HG03439 (cell line): Measurements from ENCODE around the gene TMEM63A.

Experiments used
- ATAC-seq: cut with Tn5 transposase; IDR thresholded peaks from one replicate; pipeline ENCODE4 v1.9.1; 2021; ENCODE audit warnings: mild to moderate bottlenecking, moderate library complexity; ENCODE audit not compliant: unreplicated experiment

Gene TMEM63A

DNA sequence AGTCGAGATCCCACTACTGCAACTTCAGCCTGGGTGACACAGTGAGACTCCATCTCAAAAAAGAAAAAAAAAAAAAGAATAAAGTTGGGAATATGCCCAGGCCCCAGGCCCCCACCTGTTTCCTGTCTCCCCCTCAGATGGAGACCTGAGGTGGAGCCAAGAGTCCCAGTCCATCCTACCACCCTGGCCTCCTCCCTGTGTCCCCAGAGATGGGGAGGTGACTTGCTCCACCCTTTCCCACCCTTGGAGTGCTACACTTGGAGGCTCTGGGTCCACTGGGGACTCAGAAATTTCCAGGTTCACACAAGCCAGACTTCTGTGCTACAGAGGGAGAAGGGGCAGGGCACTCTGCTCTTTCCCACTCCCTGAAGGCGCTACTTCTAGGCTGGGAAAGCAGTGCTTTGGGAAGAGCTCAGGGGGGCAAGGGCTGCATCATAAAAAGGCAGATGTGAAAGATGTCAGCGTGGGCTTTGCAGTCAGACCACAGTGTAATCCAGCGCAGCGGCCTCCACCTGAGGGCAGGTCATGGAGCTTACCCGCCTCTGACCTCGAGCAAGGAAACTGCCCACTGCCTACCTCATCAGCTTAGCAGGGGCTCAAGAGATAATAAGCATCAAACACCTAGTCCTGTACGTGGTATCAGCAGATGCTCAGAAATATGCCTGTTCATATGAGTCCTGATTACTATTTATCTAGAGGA lies 13.4 kb downstream of the TMEM63A start:
- no peak for ATAC-seq

GRCh38 chr1:225866981-225867380 lies 15.2 kb downstream of the TMEM63A start:
- ATAC-seq, result no peak

DNA sequence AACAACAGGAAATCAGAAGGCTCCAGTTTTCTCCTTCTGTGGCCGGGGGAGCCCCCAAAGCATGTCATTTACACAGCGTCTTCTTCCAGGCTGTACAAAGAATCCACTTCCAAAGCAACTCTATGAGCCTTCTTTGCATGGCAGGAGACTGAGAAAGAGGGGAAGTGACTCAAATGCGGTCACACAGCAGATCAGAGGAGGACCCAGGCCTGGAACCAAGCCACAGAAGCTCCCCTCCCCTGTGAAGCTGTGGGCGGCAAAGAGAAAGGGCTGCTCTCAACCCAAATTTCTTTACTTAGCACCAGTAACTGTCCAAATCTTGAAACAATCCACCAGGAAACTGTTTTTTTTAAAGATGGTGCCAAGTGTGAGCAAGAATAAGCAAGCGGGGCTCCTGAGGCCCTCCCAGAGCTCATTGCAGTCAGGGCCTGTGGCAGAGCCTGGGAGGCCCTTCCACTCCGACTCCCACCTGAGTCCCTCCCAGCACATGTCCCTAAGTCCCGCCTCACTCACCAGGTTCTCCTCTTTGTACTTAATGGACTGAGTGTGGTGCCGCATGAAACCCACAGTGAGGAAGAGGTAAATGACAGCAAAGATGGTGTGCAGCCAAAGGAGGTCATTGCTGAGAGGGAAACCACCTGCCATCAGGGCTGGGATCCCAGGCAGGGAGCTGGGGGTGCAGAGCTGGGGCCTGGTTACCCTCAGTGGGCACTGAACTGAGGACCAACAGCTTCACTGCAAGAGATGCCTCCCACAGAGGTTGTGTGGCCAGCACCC lies 15.9 kb downstream of the TMEM63A start:
- no peak for ATAC-seq

DNA sequence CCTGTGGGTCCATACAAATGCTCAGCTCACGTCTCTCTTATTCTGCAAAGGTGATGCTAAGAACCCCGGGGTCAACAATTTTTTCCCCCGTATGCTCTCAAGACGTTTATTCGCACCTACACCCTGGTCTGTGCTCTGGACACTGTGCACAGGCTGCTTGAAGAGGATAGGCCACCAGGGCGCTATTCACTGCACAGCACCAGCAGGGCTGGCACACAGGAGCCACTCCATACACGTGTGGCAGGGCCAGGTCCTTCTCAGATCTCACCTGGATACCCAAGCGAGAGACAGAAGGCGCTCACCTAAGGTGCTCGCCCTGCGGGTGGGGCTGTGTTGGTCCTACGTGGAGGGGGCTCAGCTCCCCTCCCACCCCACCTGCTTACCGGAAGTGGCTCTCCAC lies 16.7 kb downstream of the TMEM63A start:
- no peak for ATAC-seq

DNA sequence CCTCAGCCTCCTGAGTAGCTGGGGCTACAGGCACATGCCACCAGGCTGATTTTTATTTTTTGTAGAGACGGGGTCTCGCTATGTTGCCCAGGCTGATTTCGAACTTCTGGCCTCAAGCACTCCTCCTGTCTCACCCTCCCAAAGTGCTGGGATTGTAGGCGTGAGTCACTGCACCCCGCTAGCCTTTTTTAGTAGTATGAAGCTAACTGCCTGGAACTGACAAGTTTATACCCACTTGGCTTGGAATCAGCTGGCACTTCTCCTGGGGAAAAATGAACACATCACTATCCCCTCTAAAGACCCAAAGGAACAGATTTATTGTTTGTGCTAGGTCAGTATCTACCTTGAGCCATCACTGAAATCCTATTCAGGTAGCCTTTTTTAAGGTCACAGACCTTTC lies 19.0 kb downstream of the TMEM63A start:
- no peak for ATAC-seq

- ATAC-seq, result no peak
Measured at GRCh38 chr1:225862581-225862950, 19.6 kb downstream of the TMEM63A start.

GRCh38 chr1:225861834-225862580 lies 20.2 kb downstream of the TMEM63A start:
- no peak for ATAC-seq

GRCh38 chr1:225860876-225861441 lies 21.2 kb downstream of the TMEM63A start:
- ATAC-seq, result no peak

DNA sequence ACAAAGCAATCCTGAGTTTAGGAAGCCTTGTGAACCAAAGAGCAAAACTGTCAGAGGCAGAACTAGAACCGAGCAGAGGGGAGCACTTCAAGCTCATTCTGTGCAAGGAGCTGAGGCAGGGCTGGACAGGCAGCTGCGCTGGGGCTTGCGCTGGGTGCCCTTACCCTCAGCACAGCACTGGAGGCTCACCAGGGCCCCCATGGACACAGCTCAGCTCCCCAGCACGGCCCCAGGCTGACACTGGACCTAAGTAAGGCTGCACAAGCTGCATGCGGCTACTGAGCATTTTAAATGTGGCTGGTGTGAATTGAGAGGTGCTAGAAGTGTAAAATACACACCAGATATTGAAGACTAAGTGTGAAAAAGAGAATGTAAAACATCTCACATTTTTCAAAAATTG lies 22.1 kb downstream of the TMEM63A start:
- no peak for ATAC-seq

- ATAC-seq, result no peak
Measured at GRCh38 chr1:225859151-225859550, 23.0 kb downstream of the TMEM63A start.

DNA sequence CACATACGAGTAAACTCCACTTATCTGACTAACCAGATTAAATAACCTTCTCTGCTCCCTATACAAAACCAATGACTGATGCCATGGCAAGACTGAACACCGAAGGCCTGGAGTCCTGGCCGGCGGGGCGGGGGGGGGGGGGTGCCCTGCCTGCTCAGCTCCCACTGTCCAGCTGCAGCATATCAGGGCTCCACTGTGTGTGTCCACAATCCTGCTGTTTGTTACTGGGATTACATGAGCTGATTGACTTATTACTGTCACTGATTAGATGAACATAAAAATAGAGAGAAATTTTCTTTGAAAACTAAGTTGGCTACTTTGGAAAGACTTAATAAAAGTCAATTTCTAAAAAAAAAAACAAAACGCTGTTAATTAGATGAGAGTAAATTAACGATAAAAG lies 24.9 kb downstream of the TMEM63A start:
- ATAC-seq, result no peak

DNA sequence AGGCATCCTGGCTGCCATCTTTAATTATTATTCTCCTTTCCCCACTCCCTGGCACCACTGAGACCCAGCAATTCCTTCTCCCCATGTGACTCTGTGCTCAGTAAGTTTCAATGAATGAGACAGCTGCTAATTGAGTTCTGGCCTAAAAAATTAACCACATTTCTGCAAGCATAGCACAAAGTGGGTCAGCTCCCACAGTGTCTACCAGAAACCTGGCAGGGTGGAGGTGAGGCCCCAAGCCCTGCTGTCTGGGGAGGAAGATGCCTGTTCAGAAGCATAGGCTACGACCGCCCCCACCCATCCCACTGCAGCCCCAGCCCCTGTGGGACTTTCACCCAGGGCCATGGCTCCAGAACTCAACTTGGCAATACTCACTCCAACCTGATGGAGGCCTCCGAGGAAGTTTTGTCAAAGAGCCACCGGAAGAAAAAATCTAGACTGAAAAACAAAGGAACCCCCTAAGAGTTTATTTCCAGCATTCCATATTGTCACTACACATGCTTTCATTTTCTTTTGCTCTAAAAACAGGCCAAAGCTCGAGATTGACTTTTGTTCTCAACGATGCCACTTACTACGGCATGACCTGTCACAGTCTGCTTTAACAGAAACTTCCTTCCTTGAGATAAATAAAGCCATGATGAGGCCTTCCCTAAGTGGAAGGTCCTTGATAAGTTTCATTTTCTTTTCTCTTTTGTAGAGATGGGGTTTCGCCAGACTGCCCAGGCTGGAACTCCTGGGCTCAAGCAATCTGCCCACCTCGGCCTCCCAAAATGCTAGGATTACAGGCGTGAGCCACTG lies 26.5 kb downstream of the TMEM63A start:
- ATAC-seq, result no peak

GRCh38 chr1:225853441-225853840 lies 28.7 kb downstream of the TMEM63A start:
- ATAC-seq, result no peak

- ATAC-seq, result no peak
Measured at GRCh38 chr1:225852413-225853124, 29.6 kb downstream of the TMEM63A start.

DNA sequence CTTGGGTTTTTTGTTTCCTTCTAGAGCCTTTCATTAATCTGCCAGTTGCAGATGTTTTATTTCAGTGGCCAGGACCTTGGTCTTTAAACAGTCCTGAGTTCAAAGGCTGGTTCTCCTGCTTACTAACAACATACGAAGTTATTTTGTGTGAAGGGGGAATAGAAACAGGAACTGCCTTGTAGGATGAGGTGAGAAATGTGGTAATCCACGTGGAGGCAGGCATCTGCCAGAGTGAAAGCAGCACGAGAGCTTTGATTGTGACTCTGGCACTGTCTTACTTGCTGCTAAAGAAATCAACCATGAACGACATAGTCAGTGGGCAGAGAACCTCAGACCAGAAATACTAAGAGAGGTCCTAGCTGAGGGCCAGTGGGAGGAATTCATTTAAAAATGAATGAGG lies 30.4 kb downstream of the TMEM63A start:
- no peak for ATAC-seq

DNA sequence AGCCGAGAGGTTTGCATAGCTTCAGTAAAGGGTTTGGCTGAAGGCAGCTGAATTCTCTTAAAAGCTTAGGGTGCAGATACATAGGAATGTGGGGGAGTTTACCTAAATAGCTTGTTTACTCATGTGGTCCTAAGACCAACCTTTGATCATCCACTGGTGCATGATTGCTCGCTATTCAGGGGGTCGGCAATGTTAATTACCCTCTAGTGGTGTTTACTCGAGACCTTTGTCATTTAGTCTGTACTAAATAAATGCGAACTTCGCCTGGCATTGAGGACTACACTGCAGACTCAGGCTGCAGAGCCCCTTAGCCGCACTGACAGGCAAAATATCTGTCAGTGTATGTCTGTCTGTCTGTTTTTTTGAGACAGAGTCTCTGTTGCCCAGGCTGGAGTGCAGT lies 31.8 kb downstream of the TMEM63A start:
- ATAC-seq, result no peak

DNA sequence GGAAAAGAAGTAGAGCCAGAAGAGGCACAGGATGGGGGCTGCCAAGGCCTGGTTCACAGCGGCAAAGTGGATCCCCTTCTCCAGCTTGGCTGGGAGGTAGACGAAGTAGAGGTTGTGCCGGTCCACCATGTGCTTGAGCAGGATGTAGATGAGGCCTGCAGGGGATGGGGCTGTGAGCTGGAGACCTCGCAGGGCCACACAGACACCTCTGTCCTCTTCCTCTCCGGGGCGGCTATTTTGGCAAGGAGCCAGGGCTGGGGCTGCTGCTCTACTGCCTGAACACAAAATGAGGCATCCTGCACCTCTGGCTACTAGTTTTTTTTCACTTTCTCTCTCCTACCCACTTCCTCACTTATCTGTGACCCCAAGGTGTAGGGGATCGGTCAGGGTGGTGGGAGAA lies 32.3 kb downstream of the TMEM63A start:
- ATAC-seq, result no peak

DNA sequence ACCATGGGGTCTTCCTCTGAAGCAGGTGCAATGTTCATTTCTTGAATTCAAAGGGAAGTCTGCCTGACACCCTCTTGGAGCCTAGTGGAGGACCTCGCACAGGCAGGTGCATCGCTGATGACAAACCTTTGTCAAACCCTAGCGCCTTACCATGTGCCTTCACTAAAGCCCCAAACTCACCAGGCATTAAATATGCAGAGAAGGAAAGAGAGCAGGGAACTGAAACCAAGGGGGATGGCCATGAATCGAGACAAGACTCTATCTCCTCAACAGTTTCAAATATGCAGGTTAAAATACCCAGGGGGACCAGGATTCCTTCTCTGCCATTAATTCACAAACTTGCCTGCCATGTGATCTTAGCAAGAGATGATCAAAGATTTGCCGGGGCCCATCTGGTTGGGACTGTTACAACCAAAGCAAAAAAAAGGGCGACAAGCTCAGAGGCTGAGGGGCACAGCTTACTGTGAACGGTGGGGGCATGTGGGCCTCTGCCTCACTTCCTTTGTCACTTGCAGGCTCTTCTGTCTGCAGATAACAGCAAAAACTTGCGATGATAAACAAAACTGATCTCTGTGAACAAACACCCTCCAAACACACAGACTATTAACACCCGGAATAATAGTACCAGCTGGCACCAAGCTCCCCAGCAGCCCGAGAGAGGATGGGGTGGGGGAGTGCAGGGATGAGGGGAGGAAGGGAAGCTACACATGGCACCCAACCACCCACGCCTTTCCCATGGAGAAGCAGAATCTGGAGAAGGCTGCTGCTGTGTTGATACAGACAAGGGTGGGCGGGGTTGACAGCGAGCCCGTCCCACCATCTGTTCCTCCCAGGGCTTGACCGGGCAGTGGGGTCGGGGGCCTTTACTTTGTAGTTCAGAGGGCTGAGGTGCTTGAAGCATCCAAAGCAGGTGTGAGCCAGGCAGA lies 33.9 kb downstream of the TMEM63A start:
- peak; percentile 45 for ATAC-seq

- ATAC-seq, result no peak
Measured at GRCh38 chr1:225847610-225848009, 34.6 kb downstream of the TMEM63A start.
